Left lung (tissue), 10 donors: ENCODE results near the gene SLC4A9. TPM values are rescaled to one million over a fixed set of nuclear protein-coding genes. Genes with fewer than 3 reads are reported as not detected.

Experiments used
- ATAC-seq: fragments of 200-7000 bp; cut with Tn5 transposase; one replicate; pipeline ENCODE4 v1.9.1; 2020; ENCODE audit warnings: moderate library complexity
- DNase-seq, 4 donors: peaks; one replicate each; pipeline ENCODE4 v3.0.0-alpha.2; 2013 to 2020
- H3K27ac ChIP-seq, 2 donors: fragments of 200-600 bp; sonication (generic) in 1 of 2; one replicate each; pipeline versions ENCODE4 v1.5.0 to v1.8.0; 2020 to 2021
- H3K27me3 ChIP-seq, 2 donors: fragments of 200-600 bp; sonication (generic) in 1 of 2; one replicate each; pipeline versions ENCODE4 v1.5.0 to v1.8.0; 2020 to 2021
- H3K36me3 ChIP-seq, 2 donors: fragments of 200-600 bp; sonication (generic) in 1 of 2; one replicate each; pipeline versions ENCODE4 v1.5.0 to v1.8.0; 2020 to 2021
- H3K4me1 ChIP-seq, 2 donors: fragments of 200-600 bp; one replicate each; pipeline ENCODE4 v1.8.0; 2021
- H3K4me3 ChIP-seq, 2 donors: fragments of 200-600 bp; sonication (generic) in 1 of 2; one replicate each; pipeline versions ENCODE4 v1.5.0 to v1.8.0; 2020 to 2021; ENCODE audit warnings: mild to moderate bottlenecking in 1 of 2
- H3K9me3 ChIP-seq, 2 donors: fragments of 200-600 bp; sonication (generic) in 1 of 2; one replicate each; pipeline versions ENCODE4 v1.5.0 to v1.8.0; 2020 to 2021
- intact Hi-C, 2 donors: fragments of 100-400 bp; cut with DNase I; formaldehyde crosslinking; loops; one replicate each; pipeline versions ENCODE4 v1.11.2 to v1.14.2; 2022
- polyA plus RNA-seq, 6 donors: library from polyadenylated mRNA; unstranded; fragments of 120-200 nt; gene quantifications; one replicate each; pipeline ENCODE4 v1.2.1, GENCODE V29; 2013; ENCODE audit not compliant: insufficient read length in 6 of 6
- total RNA-seq, 2 donors: library from RNA; stranded (reverse); fragmentation: NEBNext Ultra II Directional; extraction: Animal tissue kit (Norgen Biotek cat#: 25700); gene quantifications; one replicate each; pipeline ENCODE4 v1.2.1, GENCODE V29; 2021
- TF ChIP-seq, protein P1 (sequence below), 2 donors: fragments of 200-600 bp; sonication (generic) in 1 of 2; IDR thresholded peaks; one replicate each; pipeline versions ENCODE4 v1.5.0 to v1.8.0; 2021; ENCODE audit warnings: antibody characterized with exemption in 2 of 2
- donor health status: DM: no; HTN: yes; CAD: no.
- donor health status: DM: no; HTN: no; CAD: no.

Gene SLC4A9
- total and polyA plus RNA-seq, 8 donors = 0.09 to 0.44 (median 0.11) TPM; not detected in 4

- H3K4me3 ChIP-seq = no peak overlapping the region
- no peaks in the 10 kb centered on the region for H3K9me3 ChIP-seq
- ATAC-seq (no peak), DNase-seq (no peak)
- intact Hi-C loops = loop anchor here in 1 of 2 donors (10.0 kb wide), 1 partner anchor 360 kb away; no protein-coding TSS in a partner anchor
- H3K27ac ChIP-seq = no peak overlapping the region
- H3K4me1 ChIP-seq = peaks cover 0 to 8% of the 10 kb centered on the region in 2 donors
- H3K27me3 ChIP-seq = no peaks in the 10 kb centered on the region
- TF ChIP-seq, protein P1, sequence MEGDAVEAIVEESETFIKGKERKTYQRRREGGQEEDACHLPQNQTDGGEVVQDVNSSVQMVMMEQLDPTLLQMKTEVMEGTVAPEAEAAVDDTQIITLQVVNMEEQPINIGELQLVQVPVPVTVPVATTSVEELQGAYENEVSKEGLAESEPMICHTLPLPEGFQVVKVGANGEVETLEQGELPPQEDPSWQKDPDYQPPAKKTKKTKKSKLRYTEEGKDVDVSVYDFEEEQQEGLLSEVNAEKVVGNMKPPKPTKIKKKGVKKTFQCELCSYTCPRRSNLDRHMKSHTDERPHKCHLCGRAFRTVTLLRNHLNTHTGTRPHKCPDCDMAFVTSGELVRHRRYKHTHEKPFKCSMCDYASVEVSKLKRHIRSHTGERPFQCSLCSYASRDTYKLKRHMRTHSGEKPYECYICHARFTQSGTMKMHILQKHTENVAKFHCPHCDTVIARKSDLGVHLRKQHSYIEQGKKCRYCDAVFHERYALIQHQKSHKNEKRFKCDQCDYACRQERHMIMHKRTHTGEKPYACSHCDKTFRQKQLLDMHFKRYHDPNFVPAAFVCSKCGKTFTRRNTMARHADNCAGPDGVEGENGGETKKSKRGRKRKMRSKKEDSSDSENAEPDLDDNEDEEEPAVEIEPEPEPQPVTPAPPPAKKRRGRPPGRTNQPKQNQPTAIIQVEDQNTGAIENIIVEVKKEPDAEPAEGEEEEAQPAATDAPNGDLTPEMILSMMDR (IDR thresholded peaks at IDR 0.05) = no peak
- no peaks in the 10 kb centered on the region for H3K36me3 ChIP-seq
These were observed 5.3 kb downstream of the SLC4A9 start for GRCh38 chr5:140365282-140365681.

DNA sequence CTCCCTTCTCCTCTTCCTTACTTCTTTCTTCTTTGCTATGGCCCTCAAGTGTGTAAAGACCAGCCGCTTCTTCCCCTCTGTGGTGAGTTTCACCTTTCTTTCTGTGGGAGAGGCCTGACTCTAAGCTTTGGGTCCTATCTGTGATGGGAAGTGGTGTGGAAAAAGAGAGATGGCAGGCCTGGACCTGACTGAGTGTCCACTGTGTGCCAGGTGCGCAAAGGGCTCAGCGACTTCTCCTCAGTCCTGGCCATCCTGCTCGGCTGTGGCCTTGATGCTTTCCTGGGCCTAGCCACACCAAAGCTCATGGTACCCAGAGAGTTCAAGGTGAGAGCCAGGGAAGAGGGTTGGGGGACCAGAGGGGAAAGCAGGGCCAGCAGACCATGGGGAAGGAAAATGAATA is 5.9 kb downstream of the SLC4A9 start:
- H3K36me3 ChIP-seq = no peaks in the 10 kb centered on the region
- peaks cover 0 to 8% of the 10 kb centered on the region in 2 donors for H3K4me1 ChIP-seq
- H3K4me3 ChIP-seq = no peak overlapping the region
- H3K9me3 ChIP-seq = no peaks in the 10 kb centered on the region
- no peak overlapping the region for H3K27ac ChIP-seq
- H3K27me3 ChIP-seq = no peaks in the 10 kb centered on the region
- TF ChIP-seq, protein P1 (IDR thresholded peaks at IDR 0.05) = no peak
- ATAC-seq (no peak), DNase-seq (no peak)
- intact Hi-C loops = loop anchor here in 1 of 2 donors (10.0 kb wide), 1 partner anchor 359 kb away; no protein-coding TSS in a partner anchor

DNA sequence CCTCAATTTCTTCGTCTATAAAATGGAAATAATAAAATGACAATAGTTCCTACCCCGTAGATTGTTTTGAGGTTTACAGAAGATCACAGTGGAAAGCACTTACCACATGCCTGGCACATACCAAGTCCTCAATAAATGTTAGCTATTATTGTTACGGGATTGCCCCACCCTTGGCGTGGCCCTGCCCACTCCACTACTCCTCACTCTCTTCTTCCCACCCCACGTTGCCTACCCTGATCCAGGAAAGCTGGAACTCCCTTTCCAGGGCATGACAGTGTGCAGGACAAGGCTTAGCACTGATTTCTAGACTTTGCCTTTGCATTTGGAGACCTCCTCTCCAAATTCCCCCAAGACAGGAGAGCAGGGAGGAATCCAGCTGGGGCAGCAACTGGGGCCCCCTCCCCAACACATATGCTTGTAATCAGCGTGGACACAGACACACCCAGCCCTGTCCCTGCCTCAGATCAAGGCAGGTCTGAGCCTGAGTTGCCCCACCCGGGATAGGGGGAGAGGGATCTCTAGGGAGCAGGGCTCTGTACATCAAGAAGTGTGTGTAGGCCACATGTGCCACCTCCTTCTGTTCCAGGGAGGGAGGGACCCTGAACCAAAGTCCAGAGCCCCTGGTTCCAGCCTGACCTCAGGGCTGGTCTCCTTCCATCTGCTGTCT is 6.7 kb downstream of the SLC4A9 start:
- no peak for DNase-seq
- Histone ChIP-seq H3K4me1 (peaks cover 0 to 8% of the 10 kb centered on the region in 2 donors), H3K4me3 (no peak overlapping the region), H3K9me3 (no peaks in the 10 kb centered on the region), H3K27me3 (no peaks in the 10 kb centered on the region), H3K27ac (no peak overlapping the region), H3K36me3 (no peaks in the 10 kb centered on the region)
- intact Hi-C loops = loop anchor here in 1 of 2 donors (10.0 kb wide), 1 partner anchor 358 kb away; no protein-coding TSS in a partner anchor
- no peak for ATAC-seq
- TF ChIP-seq, protein P1 (IDR thresholded peaks at IDR 0.05) = no peak

GRCh38 chr5:140367256-140368013 is 7.4 kb downstream of the SLC4A9 start:
- no peaks in the 10 kb centered on the region for H3K27me3 ChIP-seq
- DNase-seq (no peak), ATAC-seq (no peak)
- H3K36me3 ChIP-seq = no peaks in the 10 kb centered on the region
- TF ChIP-seq, protein P1 (IDR thresholded peaks at IDR 0.05) = no peak
- H3K27ac ChIP-seq = no peak overlapping the region
- no peaks in the 10 kb centered on the region for H3K9me3 ChIP-seq
- H3K4me3 ChIP-seq = no peak overlapping the region
- intact Hi-C loops = loop anchor here in 1 of 2 donors (10.0 kb wide), 1 partner anchor 357 kb away; no protein-coding TSS in a partner anchor
- peaks cover 0 to 8% of the 10 kb centered on the region in 2 donors for H3K4me1 ChIP-seq
